LNCaP clone FGC (cell line): ENCODE results near the gene DLX5.

Source experiments
- DNase-seq: peaks from one replicate; pipeline ENCODE4 v3.0.0-alpha.2; 2011; ENCODE audit warnings: low read depth
- H3K4me3 ChIP-seq: 2 replicates; pipeline ENCODE4 v1.5.1; 2011; ENCODE audit warnings: mild to moderate bottlenecking, low read depth, low read length, control low read depth
- CTCF ChIP-seq: IDR thresholded peaks from 2 replicates; pipeline ENCODE4 v1.5.1; 2012; ENCODE audit warnings: mild to moderate bottlenecking; ENCODE audit not compliant: control insufficient read depth, insufficient read depth; ENCODE audit errors: extremely low read depth

Gene DLX5

GRCh38 chr7:97016381-97017191, 8.0 kb downstream of the DLX5 start:
- H3K4me3 ChIP-seq: no peak overlapping the region
- no peak for TF ChIP-seq CTCF
- no peak for DNase-seq

- TF ChIP-seq CTCF: no peak
- no peak overlapping the region for H3K4me3 ChIP-seq
- no peak for DNase-seq
Observed at GRCh38 chr7:97015756-97016380, 8.8 kb downstream of the DLX5 start.

- no peak overlapping the region for H3K4me3 ChIP-seq
- TF ChIP-seq CTCF: no peak
- no peak for DNase-seq
Observed at GRCh38 chr7:97015279-97015678, 9.4 kb downstream of the DLX5 start.

- no peak overlapping the region for H3K4me3 ChIP-seq
- TF ChIP-seq CTCF: no peak
- no peak for DNase-seq
Observed at GRCh38 chr7:97014145-97014750, 10.4 kb downstream of the DLX5 start.

- no peak overlapping the region for H3K4me3 ChIP-seq
- TF ChIP-seq CTCF: no peak
- DNase-seq: no peak
Observed at GRCh38 chr7:97013845-97014134, 10.8 kb downstream of the DLX5 start.

GRCh38 chr7:97013134-97013844, 11.3 kb downstream of the DLX5 start:
- no peak overlapping the region for H3K4me3 ChIP-seq
- no peak for DNase-seq
- no peak for TF ChIP-seq CTCF
